ENCODE results near the gene DNAJB6.

DNAJB6 gene

GRCh38 chr7:157383868-157384267, 47.1 kb downstream of the DNAJB6 start:
- ATAC-seq, result no peak
- TF ChIP-seq CSRNP3 (CRISPR knock-in tag; IDR thresholded peaks at IDR 0.05) (no peak), TSHZ2 (CRISPR knock-in tag; IDR thresholded peaks at IDR 0.05) (no peak), PATZ1 (CRISPR knock-in tag; IDR thresholded peaks at IDR 0.05; ENCODE audit: borderline replicate concordance) (no peak), ESRRG (CRISPR knock-in tag; IDR thresholded peaks at IDR 0.05) (no peak), BACH2 (CRISPR knock-in tag; IDR thresholded peaks at IDR 0.05; ENCODE audit: borderline replicate concordance) (no peak), SNAI2 (CRISPR knock-in tag; IDR thresholded peaks at IDR 0.05) (no peak), ZNF565 (CRISPR knock-in tag; conservative IDR thresholded peaks at IDR 0.05; ENCODE audit: low read depth) (no peak), CSDC2 (CRISPR knock-in tag; IDR thresholded peaks at IDR 0.05) (no peak), TOX (CRISPR knock-in tag; IDR thresholded peaks at IDR 0.05; ENCODE audit: borderline replicate concordance) (no peak), ZNF8 (CRISPR knock-in tag; IDR thresholded peaks at IDR 0.05) (no peak)

GRCh38 chr7:157384301-157384700, 47.5 kb downstream of the DNAJB6 start:
- no peak for ATAC-seq
- TF ChIP-seq TOX (CRISPR knock-in tag; IDR thresholded peaks at IDR 0.05; ENCODE audit: borderline replicate concordance) (no peak), RARB (CRISPR knock-in tag; IDR thresholded peaks at IDR 0.05) (no peak), GLIS3 (CRISPR knock-in tag; IDR thresholded peaks at IDR 0.05) (no peak), TCF4 (CRISPR knock-in tag; IDR thresholded peaks at IDR 0.05; ENCODE audit: borderline replicate concordance) (no peak), ARNTL (CRISPR knock-in tag; IDR thresholded peaks at IDR 0.05; ENCODE audit: borderline replicate concordance, low read depth) (no peak), PPARA (CRISPR knock-in tag; IDR thresholded peaks at IDR 0.05; ENCODE audit: borderline replicate concordance) (no peak), CSRNP3 (CRISPR knock-in tag; IDR thresholded peaks at IDR 0.05) (no peak), POU6F1 (CRISPR knock-in tag; IDR thresholded peaks at IDR 0.05; ENCODE audit: borderline replicate concordance, low read depth) (no peak), ZNF565 (CRISPR knock-in tag; conservative IDR thresholded peaks at IDR 0.05; ENCODE audit: low read depth) (no peak), PATZ1 (CRISPR knock-in tag; IDR thresholded peaks at IDR 0.05; ENCODE audit: borderline replicate concordance) (no peak), ESRRG (CRISPR knock-in tag; IDR thresholded peaks at IDR 0.05) (no peak), ISL1 (CRISPR knock-in tag; IDR thresholded peaks at IDR 0.05) (no peak), OSR1 (CRISPR knock-in tag; IDR thresholded peaks at IDR 0.05) (no peak), ZNF70 (CRISPR knock-in tag; IDR thresholded peaks at IDR 0.05) (no peak), BACH2 (CRISPR knock-in tag; IDR thresholded peaks at IDR 0.05; ENCODE audit: borderline replicate concordance) (no peak), ZFP3 (CRISPR knock-in tag; IDR thresholded peaks at IDR 0.05) (no peak), CREB5 (CRISPR knock-in tag; IDR thresholded peaks at IDR 0.05; ENCODE audit: low read depth) (no peak), ZNF8 (CRISPR knock-in tag; IDR thresholded peaks at IDR 0.05) (no peak)

Measured in SK-N-SH treated with all-trans-retinoic acid at 6 μM for 48 hours (cell line).